Nephron (organoid): ENCODE data around the gene USH2A.

ENCODE experiments used
- H3K27ac Mint-ChIP-seq, 3 experiments: 2 replicates each; pipeline ENCODE4 v1.8.0; 2020; ENCODE audit warnings: mixed read lengths in 3 of 3, mild to moderate bottlenecking in 2 of 3, moderate library complexity in 1 of 3
- H3K27me3 Mint-ChIP-seq: 2 replicates; pipeline ENCODE4 v1.8.0; 2021; ENCODE audit warnings: low read depth, mild to moderate bottlenecking, moderate library complexity, mixed read lengths
- H3K36me3 Mint-ChIP-seq: 2 replicates; pipeline ENCODE4 v1.8.0; 2020; ENCODE audit warnings: low read depth, mixed read lengths
- H3K4me1 Mint-ChIP-seq: 2 replicates; pipeline ENCODE4 v1.8.0; 2020; ENCODE audit warnings: mixed read lengths
- H3K4me3 Mint-ChIP-seq, 3 experiments: 2 replicates each; pipeline ENCODE4 v1.8.0; 2020; ENCODE audit warnings: mild to moderate bottlenecking in 3 of 3, mixed read lengths in 3 of 3, moderate library complexity in 2 of 3
- H3K9me3 Mint-ChIP-seq: 2 replicates; pipeline ENCODE4 v1.8.0; 2020; ENCODE audit warnings: mixed read lengths
- TF ChIP-seq, protein P1 (sequence below), 3 experiments: fragments of 200-600 bp; sonication (generic); IDR thresholded peaks; one replicate each; pipeline ENCODE4 v1.5.0; 2021; ENCODE audit warnings: antibody characterized with exemption in 3 of 3; ENCODE audit not compliant: unreplicated experiment in 3 of 3

USH2A gene

DNA sequence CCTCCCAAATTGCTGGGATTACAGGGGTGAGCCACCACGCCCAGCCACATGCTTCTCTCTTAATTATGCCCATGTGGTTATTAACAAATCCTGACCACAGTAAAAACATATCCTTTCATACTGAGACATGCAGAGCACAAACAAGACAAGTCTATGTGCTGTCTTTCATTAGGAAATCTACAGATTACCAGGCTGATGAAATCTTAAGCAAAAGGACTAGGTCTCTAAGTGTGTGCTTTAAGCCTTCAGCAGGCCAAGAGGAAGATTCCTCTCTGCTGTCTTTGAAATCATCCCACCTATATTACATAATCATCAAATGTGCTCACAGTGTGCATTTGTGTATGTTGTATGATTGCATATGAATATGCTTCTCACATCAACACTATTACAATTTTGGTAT is 436.8 kb downstream of the USH2A start:
- H3K36me3 Mint-ChIP-seq, result no peaks in the 10 kb centered on the region
- H3K4me1 Mint-ChIP-seq, result no peaks in the 10 kb centered on the region
- H3K4me3 Mint-ChIP-seq, result no peak overlapping the region
- TF ChIP-seq, protein P1, sequence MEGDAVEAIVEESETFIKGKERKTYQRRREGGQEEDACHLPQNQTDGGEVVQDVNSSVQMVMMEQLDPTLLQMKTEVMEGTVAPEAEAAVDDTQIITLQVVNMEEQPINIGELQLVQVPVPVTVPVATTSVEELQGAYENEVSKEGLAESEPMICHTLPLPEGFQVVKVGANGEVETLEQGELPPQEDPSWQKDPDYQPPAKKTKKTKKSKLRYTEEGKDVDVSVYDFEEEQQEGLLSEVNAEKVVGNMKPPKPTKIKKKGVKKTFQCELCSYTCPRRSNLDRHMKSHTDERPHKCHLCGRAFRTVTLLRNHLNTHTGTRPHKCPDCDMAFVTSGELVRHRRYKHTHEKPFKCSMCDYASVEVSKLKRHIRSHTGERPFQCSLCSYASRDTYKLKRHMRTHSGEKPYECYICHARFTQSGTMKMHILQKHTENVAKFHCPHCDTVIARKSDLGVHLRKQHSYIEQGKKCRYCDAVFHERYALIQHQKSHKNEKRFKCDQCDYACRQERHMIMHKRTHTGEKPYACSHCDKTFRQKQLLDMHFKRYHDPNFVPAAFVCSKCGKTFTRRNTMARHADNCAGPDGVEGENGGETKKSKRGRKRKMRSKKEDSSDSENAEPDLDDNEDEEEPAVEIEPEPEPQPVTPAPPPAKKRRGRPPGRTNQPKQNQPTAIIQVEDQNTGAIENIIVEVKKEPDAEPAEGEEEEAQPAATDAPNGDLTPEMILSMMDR (IDR thresholded peaks at IDR 0.05; ENCODE audit: unreplicated experiment in 3 of 3), result no peak
- no peak overlapping the region for H3K27ac Mint-ChIP-seq
- H3K9me3 Mint-ChIP-seq, result no peaks in the 10 kb centered on the region
- no peaks in the 10 kb centered on the region for H3K27me3 Mint-ChIP-seq

DNA sequence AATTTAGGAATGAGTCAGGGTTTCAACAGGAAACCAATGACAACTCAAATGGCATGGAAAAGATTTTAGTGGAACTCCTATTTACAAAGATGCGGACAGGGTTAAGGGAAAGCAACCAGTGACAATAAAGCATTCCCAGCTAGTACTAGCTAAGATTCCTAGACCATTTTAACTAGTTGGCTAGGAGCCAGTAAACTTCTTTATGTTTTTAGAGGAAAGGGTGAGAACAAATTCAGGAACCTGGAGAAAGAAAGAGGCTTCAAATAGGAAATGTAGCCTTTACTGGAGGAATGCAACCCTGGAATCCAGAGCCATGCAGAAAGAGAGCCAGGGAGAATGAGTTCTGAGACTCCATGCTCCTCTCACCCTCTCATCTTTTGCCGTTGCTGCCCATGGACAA is 439.6 kb downstream of the USH2A start:
- TF ChIP-seq, protein P1 (IDR thresholded peaks at IDR 0.05; ENCODE audit: unreplicated experiment in 3 of 3), result no peak
- H3K27ac Mint-ChIP-seq, result no peak overlapping the region
- H3K9me3 Mint-ChIP-seq, result no peaks in the 10 kb centered on the region
- H3K36me3 Mint-ChIP-seq, result no peaks in the 10 kb centered on the region
- no peaks in the 10 kb centered on the region for H3K4me1 Mint-ChIP-seq
- no peaks in the 10 kb centered on the region for H3K27me3 Mint-ChIP-seq
- H3K4me3 Mint-ChIP-seq, result no peak overlapping the region

DNA sequence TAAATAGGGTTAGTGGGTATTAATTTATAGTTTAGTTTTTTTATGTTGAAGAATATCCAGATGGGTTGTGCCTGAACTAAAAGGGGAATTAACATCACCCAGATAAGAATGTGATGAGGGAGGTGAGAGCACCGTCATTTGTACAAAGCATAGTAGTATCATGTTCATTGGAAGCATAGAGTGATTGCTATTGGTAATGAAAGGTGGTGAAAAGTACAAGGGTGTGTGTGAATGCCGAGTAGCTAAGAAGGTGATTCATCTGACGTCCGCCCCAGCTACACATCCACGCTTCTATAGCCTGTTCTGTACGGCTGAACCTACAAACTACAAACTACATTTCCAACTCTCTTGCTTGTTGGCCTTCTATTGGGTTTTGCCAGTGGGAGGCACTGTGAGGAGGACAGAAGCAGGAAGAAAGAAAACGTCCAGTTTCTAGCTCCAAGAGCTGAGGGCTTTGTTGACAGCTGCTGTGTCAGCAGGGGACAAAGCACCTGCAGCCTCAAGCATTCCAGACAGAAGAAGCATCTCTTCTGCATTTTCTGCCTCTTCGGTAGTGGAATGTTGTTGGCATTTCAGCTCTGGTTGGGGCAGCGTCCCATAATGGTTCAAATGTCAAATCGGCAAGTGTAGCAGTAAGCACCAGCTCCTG is 451.3 kb downstream of the USH2A start:
- no peak overlapping the region for H3K27ac Mint-ChIP-seq

GRCh38 chr1:215970406-215970805 is 452.8 kb downstream of the USH2A start:
- H3K9me3 Mint-ChIP-seq, result no peaks in the 10 kb centered on the region
- H3K27ac Mint-ChIP-seq, result no peak overlapping the region
- no peaks in the 10 kb centered on the region for H3K4me1 Mint-ChIP-seq
- H3K4me3 Mint-ChIP-seq, result no peak overlapping the region
- no peaks in the 10 kb centered on the region for H3K27me3 Mint-ChIP-seq
- no peaks in the 10 kb centered on the region for H3K36me3 Mint-ChIP-seq
- TF ChIP-seq, protein P1 (IDR thresholded peaks at IDR 0.05; ENCODE audit: unreplicated experiment in 3 of 3), result no peak

More for the DNA sequence above, 451.3 kb downstream of the USH2A start:
- Mint-ChIP-seq H3K4me1 (no peaks in the 10 kb centered on the region), H3K36me3 (no peaks in the 10 kb centered on the region), H3K27me3 (no peaks in the 10 kb centered on the region), H3K4me3 (no peak overlapping the region), H3K9me3 (no peaks in the 10 kb centered on the region)
- TF ChIP-seq, protein P1 (IDR thresholded peaks at IDR 0.05; ENCODE audit: unreplicated experiment in 3 of 3), result no peak

DNA sequence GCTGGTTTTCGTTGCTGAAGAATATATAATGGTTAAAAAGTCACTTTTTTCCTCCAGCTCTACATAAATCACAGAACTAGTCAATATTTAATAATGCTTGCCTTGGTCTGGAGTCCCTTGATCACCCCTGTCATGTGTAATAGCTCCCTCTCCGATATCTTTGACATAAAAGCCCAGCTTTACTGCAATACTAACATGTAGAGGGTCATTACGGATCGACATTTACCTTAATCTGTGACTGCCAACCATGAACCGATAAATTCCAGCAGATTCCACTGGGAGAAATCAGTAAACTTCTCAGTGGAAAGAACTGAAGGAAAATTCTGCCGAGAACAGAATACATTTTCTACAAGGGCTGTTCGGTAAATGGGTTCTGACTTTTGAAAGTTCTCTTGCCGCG is 459.6 kb downstream of the USH2A start:
- TF ChIP-seq, protein P1 (IDR thresholded peaks at IDR 0.05; ENCODE audit: unreplicated experiment in 3 of 3), result no peak
- Mint-ChIP-seq H3K4me1 (peaks cover 2% of the 10 kb centered on the region), H3K9me3 (no peaks in the 10 kb centered on the region), H3K27ac (no peak overlapping the region), H3K4me3 (no peak overlapping the region), H3K27me3 (peaks cover 6% of the 10 kb centered on the region), H3K36me3 (no peaks in the 10 kb centered on the region)

GRCh38 chr1:215963040-215963439 is 460.2 kb downstream of the USH2A start:
- Mint-ChIP-seq H3K4me3 (no peak overlapping the region), H3K27me3 (peaks cover 6% of the 10 kb centered on the region), H3K27ac (no peak overlapping the region), H3K36me3 (no peaks in the 10 kb centered on the region), H3K4me1 (peaks cover 6% of the 10 kb centered on the region), H3K9me3 (no peaks in the 10 kb centered on the region)
- TF ChIP-seq, protein P1 (IDR thresholded peaks at IDR 0.05; ENCODE audit: unreplicated experiment in 3 of 3), result no peak
